Measurements from ENCODE around the gene LRRK2.

DNA sequence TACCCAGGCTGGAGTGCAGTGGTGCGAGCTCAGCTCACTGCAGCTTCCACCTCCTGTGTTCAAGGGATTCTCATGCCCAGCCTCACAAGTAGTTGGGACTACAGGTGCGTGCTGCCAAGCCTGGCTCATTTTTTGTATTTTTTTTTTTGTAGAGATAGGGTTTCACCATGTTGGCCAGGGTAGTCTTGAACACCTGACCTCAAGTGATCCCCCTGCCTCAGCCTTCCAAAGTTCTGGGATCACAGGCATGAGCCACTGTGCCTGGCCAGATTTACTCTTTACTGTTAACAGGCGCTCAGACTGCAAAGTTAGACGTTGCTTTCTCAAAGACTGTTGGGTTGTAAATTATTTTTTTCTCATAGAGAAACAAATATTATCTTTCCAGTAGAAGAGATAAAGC, 46.1 kb upstream of the LRRK2 start:
- no peak for TF ChIP-seq POLR2A (IDR thresholded peaks at IDR 0.05)
- TF ChIP-seq, protein P1, sequence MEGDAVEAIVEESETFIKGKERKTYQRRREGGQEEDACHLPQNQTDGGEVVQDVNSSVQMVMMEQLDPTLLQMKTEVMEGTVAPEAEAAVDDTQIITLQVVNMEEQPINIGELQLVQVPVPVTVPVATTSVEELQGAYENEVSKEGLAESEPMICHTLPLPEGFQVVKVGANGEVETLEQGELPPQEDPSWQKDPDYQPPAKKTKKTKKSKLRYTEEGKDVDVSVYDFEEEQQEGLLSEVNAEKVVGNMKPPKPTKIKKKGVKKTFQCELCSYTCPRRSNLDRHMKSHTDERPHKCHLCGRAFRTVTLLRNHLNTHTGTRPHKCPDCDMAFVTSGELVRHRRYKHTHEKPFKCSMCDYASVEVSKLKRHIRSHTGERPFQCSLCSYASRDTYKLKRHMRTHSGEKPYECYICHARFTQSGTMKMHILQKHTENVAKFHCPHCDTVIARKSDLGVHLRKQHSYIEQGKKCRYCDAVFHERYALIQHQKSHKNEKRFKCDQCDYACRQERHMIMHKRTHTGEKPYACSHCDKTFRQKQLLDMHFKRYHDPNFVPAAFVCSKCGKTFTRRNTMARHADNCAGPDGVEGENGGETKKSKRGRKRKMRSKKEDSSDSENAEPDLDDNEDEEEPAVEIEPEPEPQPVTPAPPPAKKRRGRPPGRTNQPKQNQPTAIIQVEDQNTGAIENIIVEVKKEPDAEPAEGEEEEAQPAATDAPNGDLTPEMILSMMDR (IDR thresholded peaks at IDR 0.05) = no peak

All from lower leg skin (tissue), 3 donors.